Inferior parietal cortex (tissue), 1 donor: Measurements from ENCODE around the gene CTDP1.

Experiments used
- DNase-seq: peaks from one replicate; pipeline ENCODE4 v3.0.0-alpha.2; 2016; ENCODE audit errors: extremely low spot score

Gene CTDP1

DNA sequence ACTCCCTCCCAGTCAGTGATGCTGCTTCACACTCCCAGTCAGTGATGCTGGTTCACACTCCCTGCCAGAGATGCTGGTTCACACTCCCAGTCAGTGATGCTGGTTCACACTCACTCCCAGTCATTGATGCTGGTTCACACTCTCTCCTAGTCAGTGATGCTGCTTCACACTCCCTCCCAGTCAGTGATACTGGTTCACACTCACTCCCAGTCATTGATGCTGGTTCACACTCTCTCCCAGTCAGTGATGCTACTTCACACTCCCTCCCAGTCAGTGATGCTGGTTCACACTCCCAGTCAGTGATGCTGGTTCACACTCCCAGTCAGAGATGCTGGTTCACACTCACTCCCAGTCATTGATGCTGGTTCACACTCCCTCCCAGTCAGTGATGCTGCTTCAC lies 83.8 kb downstream of the CTDP1 start:
- DNase-seq = no peak

DNA sequence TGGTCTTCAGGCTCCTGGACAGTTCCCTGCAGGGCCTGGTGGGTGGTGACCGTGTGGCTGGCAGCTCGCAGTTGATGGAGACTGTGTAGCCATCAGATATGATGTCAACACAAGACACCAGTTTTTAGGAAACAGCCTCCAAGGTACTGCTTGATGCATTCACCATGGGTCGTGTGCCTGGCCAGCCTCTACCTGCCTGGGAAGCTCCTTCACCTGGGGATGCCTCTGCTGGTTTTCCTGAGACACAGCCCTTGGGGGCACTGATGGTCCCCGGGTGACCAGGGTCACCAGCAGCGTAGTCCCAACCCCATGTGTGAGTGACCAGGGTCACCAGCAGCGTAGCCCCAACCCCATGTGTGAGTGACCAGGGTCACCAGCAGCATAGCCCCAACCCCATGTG lies 84.5 kb downstream of the CTDP1 start:
- no peak for DNase-seq

DNA sequence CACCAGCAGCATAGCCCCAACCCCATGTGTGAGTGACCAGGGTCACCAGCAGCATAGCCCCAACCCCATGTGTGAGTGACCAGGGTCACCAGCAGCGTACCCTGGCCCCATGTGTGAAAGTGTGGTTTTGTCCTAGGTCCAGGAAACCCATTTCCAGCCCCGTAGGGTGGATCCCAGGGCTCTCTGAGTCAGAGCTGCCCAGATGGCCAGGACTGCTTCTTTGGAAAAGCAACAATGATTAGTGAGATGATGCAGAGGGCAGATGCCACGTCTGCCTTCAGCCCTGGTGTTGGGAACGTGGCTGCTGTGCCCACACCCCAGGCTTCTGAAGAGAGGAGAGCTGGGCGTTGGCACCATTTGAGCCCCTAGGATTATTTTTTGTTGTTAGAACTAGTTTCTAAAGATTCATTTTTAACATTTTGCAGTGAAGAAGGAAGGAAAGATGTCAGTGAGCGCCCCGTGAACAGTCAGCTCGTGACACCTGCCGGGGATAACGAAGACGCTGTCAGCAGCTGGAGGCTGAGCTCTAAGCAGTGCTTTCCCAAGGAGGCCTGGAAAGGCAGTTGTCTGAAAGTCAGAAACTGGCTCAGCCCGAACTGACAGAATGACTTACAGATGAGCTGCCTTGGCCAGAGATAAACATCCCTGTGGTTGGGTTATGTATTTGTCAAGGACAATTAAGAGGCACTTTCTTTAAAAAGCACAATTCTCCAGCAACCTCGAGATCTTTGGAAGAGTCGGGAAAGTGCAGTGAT lies 86.1 kb downstream of the CTDP1 start:
- DNase-seq = no peak

DNA sequence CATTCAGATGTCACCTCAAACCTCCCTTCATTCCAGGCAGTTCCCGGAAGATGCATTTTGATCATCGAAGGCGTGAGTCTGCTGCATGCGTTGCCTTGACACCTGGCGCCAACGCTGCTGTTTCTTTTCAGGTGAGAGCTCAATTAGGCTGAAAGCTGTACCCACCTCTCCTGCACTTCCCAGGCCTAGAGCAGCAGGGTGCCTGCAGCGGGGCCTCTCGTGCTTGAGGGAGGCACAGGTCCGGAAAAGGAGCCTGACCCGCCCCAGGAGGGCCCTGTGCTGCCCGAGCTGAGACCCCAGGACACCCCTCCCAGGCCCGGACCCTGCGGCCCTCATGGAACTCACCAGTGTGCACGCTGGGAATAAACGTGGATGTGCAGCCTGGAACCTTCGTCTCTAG lies 86.7 kb downstream of the CTDP1 start:
- no peak for DNase-seq

DNA sequence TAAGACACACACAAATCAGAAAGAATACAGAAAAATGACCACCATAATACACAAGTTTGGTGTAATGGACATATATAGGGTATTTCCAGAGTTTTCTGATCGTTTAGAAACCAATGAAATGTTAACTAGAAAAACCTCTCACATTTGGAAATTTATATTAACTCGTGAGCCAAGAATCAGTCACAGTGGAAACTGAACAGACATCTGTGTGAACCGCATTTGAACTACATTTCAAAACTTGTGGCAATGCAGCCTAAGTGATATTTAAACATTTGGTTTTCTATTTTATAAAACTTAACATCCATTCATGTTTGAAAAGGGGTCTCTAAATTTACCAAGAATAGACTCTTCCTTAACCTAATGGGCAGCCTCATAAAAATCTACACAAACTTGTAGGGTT lies 89.1 kb downstream of the CTDP1 start:
- DNase-seq = no peak

DNA sequence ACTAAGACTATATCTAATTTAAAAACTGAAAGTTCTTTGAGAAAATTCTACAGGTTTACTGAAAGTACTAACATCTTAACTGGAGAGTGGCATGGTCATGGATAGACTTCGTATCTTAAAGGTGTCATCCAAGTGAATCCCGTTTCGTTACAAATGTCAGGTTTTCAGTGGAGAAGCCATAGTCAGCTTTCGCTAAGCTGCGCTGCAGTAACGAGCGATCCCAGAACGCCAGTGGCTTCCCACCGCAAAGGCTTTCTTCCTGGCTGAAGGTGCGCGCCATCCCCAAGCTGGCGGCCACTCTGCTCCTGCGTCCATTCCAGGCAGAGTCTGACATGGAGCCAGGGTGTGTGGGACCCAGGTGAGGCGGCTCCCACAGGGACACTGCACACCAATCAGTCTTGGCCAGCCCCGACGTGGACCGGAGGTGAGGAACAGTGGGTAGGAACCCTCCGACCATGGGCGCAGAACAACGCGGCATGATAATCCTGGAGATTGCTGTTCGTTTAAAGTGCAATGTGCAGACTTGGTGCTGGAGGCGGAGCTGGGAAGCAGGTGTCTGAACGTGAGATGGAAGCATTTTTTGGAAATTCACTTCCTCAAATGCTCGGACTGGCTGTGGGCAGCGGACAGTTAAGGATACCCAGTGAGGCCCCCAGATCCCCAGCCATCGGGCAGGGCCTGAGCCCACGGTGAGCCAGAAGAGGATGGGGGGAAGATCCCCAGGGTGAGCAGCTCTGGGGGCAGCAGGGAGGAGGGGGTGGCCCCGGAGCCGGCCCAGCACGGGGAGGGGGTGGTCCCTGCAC lies 90.3 kb downstream of the CTDP1 start:
- DNase-seq = no peak

DNA sequence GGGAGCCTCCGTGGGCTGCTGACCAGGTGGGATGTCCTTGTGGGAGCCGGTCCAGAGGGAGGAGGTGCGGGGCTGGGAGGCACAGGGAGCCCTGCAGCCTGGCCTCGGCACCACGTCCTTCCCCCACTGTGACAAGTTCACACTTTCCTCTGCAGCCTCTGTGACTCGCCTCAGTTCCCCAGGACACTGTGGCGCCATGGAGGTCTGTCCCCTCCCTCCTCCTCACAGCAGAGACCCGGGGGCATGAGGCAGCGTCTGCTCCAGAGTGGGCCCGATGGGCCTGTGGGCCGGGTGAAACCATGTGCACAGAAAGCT lies 90.9 kb downstream of the CTDP1 start:
- DNase-seq = no peak

DNA sequence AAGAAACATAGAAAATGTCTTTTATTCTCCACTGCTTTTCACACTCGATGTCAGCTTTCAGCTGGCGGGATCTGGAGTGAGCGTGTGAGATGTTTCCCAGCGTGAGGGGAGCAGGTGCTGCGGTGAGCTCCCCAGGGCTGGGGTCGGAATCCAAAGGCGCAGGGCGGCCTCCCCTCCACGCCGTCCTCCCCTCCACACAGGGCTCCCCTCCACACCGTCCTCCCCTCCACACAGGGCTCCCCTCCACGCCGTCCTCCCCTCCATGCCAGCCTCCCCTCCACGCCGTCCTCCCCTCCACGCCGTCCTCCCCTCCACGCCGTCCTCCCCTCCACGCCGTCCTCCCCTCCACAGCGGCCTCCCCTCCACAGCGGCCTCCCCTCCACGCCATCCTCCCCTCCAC lies 91.2 kb downstream of the CTDP1 start:
- DNase-seq = no peak

DNA sequence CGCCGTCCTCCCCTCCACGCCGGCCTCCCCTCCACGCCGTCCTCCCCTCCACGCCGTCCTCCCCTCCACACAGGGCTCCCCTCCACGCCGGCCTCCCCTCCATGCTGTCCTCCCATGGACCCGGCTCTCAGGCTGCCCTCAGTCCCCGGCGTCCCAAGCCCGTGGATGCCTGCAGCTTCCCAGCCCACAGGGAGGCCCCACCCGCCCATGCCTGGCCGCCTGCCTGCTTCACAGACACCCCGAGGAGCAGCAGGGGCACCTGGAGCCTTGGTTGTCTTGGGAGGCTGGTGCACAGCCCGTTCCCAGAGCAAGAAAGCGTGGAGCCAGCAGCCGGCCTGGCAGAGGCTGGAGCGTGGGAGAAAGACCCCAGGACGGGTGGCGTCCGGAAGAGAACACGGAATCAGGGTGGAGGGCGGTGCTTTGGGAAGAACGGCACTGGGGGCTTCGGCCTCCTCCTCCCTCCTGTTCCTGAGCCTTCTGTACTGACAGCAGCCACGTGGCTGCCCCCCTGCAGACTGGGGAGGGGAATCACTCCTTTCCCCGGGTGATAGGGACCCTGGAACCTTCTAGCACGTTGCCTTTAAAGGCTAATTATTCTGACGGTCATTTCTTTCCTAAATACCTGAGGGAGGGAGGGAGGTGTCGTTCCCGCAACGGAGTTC lies 92.0 kb downstream of the CTDP1 start:
- DNase-seq = no peak

DNA sequence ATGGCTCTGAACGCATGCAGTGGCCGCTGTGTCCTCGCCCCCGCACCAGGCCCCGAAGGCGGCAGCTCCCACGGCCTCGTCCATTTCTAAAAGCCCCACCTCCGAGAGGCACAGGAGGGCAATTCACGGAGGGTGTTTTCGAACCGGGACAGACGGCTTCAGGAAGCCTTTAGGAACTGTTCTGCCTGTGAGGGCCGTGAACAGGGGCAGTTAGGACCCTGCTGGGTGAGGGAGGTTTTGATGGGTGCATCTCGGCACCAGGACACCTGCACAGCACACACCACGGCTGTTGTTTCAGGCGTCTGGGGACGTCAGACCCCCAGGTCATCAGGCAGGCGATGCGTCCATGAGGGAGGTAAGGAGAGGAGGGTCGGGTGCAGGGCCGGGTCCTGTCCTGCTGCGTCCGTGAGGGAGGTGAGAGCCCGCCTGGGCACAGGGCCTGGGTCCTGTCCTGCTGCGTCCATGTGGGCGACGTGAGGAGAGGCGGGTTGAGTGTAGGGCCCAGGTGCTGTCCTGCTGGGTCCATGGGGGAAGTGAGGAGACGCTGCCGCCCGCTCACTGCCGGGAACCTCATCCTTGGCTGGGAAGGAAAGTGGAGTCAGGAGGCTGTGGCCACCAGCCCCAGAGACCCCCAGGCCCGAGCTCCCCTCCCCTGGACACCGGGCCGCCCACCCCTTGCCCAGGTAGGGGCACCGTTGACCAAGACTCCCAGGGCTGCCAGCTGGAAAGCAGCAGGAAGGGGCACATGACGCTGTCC lies 92.7 kb downstream of the CTDP1 start:
- DNase-seq = no peak

DNA sequence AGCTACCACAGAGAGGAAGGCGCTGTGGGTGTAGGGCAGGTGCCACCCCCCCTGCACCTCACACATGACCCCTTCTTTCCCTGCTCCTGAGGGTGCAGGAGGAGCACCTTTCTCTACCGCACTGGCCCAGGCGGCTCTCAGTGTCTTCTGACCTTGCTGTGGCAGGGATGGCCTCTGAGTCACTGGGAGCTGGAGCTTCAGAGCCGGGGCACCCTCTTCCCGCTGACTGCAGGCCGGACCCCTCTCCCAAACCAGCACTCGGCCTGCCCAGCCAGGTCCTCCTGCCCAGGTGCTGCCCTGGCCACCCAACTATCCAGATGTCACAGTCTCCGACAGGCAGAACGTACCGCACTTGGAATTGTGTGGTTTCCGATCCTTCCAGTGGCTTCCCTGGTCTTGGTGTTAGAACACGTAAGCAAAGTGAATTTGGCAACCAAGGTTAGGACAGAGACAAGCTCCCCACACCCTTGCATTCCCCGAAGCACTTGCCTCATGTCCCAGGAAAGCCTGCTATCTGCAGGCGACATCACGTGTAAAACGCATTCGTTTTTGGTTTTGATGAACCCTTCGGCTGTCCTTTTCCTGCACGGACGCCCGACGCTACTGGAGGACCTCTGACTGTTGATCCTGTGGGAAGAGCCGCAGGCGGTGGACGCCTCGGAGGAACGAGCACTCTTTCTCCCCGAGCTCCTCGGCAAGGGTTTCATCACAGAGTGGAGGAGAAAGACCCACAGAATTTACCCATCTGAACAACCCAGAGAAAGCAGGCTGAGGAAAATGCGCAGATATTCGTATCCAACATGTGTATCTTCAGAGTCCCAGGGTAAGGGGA lies 93.5 kb downstream of the CTDP1 start:
- no peak for DNase-seq

DNA sequence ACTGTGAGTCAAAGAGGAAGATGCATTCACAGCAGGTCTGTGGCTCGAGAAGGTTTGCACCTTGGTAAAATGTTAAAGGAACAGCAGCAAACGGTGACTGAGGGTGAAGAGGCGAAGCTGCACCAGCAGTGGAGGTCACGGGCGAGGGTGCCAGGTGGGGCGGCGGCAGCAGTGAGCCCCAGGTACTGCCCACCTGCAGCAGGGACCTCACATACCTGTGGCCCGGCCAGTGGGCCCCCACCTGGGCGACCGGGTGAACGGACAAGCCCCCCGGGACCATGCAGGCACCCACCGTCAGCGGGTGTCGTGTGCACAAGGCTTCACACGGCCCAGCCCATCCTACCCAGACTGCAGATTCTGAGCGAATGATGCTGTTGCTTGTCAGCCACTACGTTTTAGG lies 94.5 kb downstream of the CTDP1 start:
- no peak for DNase-seq

DNA sequence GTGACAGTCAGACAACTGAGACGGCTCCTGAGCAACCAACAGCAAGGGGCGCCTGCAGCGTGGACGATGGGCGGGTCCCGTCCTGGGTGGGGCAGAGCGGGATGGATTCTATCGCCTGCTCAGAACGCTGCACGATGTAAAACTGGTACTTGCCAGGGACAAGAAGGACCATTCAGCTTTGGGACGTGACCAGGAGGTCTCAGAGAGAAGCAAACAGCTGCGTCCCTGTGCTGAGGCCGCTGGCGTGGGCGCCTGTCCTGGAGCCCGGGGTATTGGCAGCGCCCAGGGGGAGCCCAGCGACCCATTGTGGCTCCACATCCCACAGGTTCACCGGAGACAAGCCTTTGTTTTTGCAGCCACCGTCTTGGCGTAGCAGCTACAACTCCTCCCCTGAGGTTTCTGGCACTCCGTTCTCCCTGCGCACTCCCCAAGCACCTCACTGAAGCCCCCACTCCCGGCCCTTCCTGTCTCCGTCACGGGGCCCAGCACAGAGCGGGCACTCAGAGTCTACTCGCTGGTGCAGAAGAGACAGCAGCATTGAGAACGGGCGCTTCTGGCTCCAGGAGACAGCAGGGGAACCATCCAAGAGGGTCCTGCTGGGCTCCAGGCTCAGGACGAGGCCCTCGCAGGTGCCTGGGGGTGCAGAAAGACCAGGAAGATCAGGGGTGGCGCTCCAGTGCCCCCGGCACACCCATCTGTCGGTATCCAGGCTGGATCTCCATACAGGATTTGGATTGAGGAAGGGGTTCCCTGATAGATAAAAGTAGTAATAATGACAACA lies 96.0 kb downstream of the CTDP1 start:
- no peak for DNase-seq

DNA sequence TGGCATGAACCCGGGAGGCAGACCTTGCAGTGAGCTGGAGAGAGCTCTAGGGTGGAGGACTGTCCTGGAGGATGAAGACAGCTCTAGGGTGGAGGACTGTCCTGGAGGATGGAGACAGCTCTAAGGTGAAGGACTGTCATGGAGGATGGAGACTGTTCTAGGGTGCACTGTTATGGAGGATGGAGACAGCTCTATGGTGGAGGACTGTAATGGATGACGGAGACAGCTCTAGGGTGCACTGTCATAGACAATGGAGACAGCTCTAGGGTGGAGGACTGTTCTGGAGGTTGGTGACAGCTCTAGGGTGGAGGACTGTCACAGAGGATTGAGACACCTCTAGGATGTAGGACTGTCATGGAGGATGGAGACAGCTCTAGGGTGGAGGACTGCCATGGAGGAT lies 97.1 kb downstream of the CTDP1 start:
- DNase-seq = no peak

DNA sequence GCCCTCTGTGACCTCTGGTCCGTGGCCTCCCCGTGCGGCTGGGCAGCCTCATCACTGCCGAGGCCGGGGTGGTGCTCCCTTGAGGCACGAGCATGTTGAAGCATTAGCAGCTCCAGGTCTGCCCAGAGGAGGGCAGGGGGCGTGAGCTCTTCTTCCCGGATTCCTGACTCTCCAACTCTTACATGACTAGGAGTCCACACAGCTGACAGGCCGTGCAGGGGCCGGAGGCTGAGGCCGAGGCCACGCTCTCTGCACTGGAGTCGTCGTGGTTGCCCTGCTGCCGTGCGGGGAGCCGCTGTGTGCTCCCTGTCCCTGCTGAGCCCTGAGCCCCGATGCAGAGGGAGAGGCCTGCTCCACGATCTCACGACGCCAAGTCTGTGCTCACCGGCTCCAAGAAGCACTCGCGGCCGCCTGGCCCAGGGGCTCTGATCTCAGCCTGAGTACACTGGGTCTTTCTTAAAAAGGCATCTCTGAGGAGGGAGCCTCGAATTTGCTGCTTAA lies 98.7 kb downstream of the CTDP1 start:
- no peak for DNase-seq

DNA sequence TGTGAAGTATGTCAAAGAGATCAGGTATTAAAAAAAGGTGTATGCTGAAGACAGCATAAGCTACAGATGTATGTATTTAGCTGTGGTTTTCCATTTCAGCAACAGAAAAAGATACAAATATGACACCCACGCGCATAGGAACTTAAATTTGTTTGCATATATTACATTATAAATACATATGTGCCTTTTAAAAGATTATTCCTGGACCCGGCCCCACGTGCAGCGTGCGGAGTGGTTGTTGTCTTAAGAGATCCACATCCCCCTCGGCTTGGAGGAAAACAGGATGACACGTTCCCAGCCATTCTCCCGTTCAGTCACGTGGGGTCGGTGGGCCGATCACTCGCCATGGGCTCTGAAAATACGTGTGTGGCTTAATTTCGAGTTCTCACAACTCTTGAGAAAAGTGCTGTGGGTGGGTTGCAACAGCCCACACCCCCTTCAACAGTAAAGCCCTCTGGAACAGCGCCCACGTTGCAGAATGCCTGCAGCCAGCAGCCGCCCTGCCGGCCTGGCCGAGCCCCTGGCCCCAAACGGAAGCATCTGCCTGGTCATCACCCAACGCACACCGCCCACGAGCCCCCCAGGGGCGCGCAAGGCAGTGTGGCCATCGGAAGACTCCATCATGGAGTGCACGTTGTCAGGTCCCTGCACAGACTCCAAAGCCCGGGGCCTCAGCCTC lies 99.6 kb downstream of the CTDP1 start:
- DNase-seq = no peak

DNA sequence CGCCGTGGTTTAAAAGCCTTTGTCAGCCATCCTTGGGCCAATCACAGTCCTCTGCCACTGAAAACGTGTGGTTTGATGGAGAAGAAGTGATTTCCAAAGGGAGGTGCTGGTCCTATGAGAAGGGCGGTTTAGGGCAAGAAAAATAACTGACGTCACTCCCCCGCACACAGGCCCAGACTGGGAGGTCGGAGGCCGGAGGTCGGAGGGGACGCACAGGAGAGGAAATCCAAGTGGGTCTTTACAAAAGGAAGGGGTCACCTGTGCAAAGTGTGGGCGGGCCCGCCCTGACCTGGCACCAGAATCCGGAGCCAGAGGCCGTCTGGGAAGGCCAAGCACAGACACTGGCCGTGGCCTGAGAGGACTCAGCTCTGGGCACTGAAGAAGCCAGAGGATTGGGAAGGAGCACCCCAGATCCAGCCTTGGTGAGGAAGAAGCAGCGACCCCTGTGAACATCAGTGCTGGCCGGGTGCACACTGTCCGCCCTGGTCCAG lies 100.1 kb downstream of the CTDP1 start:
- no peak for DNase-seq

DNA sequence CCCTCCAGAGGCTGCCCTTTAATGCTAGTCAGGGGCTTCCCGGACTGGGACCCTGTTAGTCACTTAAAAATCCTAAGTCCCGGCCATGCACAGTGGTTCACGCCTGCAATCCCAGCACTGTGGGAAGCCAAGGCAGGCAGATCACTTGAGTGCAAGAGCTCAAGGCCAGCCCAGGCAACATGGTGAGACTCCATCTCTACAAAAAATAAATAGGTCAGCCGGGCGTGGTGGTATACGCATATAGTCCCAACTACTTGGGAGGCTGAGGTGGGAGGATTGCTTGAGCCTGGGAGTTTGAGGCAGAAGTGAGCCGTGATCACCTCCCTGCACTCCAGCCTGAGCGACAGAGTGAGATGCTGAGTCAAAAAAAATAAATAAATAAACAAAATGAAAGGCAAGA lies 100.9 kb downstream of the CTDP1 start:
- DNase-seq = no peak

DNA sequence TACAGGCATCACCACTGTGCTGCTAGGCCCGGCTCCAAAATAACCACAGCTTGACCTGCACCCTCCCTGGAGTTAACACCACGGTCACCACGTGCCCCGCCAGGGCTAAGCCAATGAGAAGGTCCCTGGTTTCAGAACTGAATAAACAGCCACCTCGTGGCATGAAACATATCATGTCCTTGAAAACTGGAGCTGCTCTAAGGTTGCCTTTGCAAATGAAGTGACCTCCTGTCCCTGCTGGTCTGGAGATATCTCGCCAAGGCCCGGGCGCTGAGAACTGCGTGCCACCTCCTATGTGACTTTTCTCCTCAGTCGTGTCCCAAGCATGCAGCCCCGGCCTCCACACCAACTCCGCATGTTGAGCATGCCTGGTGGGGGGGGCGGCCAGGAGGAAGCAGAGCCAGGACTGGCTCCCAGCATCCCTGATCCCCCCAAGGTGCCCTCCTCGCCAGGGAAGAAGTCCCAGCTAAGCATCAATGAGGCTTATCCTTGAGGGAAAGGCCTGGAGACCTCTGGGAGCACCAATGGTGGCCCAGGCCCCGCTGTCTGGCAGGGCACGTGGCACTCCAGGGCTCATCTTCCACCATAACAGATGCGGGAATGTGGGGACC lies 101.8 kb downstream of the CTDP1 start:
- no peak for DNase-seq
